SU-DHL-6 (cell line): ENCODE measurements around the gene CRIP2.

ENCODE experiments used
- H2AFZ ChIP-seq: fragments of 200-600 bp; sonication (generic); 2 replicates; pipeline ENCODE4 v1.6.1; 2014; ENCODE audit warnings: low read depth, mild to moderate bottlenecking, moderate library complexity, mixed read lengths, antibody characterized with exemption, low read length; ENCODE audit not compliant: severe bottlenecking
- H3F3A ChIP-seq: fragments of 200-600 bp; shearing (Covaris generic); 2 replicates; pipeline ENCODE4 v1.6.0; 2016; ENCODE audit warnings: antibody characterized with exemption, mild to moderate bottlenecking; ENCODE audit not compliant: insufficient read depth
- H3K27ac ChIP-seq: fragments of 200-600 bp; sonication (generic); 2 replicates; pipeline ENCODE4 v1.5.1; 2016; ENCODE audit warnings: low read depth, mild to moderate bottlenecking, low read length, moderate library complexity, mixed read lengths
- H3K27me3 ChIP-seq: fragments of 200-600 bp; sonication (generic), shearing (Covaris generic); 2 replicates; pipeline ENCODE4 v1.6.0; 2014; ENCODE audit warnings: mild to moderate bottlenecking, low read length
- H3K36me3 ChIP-seq: fragments of 200-600 bp; sonication (generic); 2 replicates; pipeline ENCODE4 v1.6.1; 2014; ENCODE audit warnings: mild to moderate bottlenecking, low read length, mixed read lengths
- H3K4me2 ChIP-seq: fragments of 300-600, 200-600 bp; shearing (Covaris generic), sonication (generic); 2 replicates; pipeline ENCODE4 v1.6.0; 2014; ENCODE audit warnings: low read length, low read depth, mild to moderate bottlenecking; ENCODE audit not compliant: poor library complexity, severe bottlenecking
- H3K4me3 ChIP-seq: fragments of 200-600 bp; sonication (generic); 2 replicates; pipeline ENCODE4 v1.5.1; 2014; ENCODE audit warnings: antibody characterized with exemption, low read length, mild to moderate bottlenecking, mixed read lengths; ENCODE audit not compliant: insufficient read depth, poor library complexity, severe bottlenecking
- H3K79me2 ChIP-seq: fragments of 200-600 bp; sonication (generic); 2 replicates; pipeline ENCODE4 v1.6.1; 2014; ENCODE audit warnings: mild to moderate bottlenecking, low read length, moderate library complexity; ENCODE audit not compliant: insufficient read depth
- H3K9ac ChIP-seq: fragments of 200-600 bp; sonication (generic); 2 replicates; pipeline ENCODE4 v1.7.0; 2014; ENCODE audit warnings: mild to moderate bottlenecking, low read length
- H3K9me2 ChIP-seq: fragments of 200-600 bp; sonication (generic); replicated peaks from 2 replicates; pipeline ENCODE4 v1.6.1; 2014; ENCODE audit warnings: low read length; ENCODE audit not compliant: insufficient read depth
- H3K9me3 ChIP-seq: fragments of 200-600 bp; sonication (generic); 2 replicates; pipeline ENCODE4 v1.6.1; 2014; ENCODE audit warnings: low read length, mixed read lengths; ENCODE audit not compliant: insufficient read depth
- H4K20me1 ChIP-seq: fragments of 200-600 bp; sonication (generic); 2 replicates; pipeline ENCODE4 v1.6.1; 2014; ENCODE audit warnings: low read depth, mild to moderate bottlenecking, antibody characterized with exemption, low read length, moderate library complexity, mixed read lengths
- CTCF ChIP-seq: fragments of 200-600 bp; sonication (generic); IDR thresholded peaks from one replicate; pipeline ENCODE4 v1.5.1; 2017; ENCODE audit warnings: antibody characterized with exemption, mild to moderate bottlenecking, low read length, moderate library complexity; ENCODE audit not compliant: insufficient read depth, poor library complexity, severe bottlenecking
- EZH2phosphoT487 ChIP-seq: fragments of 200-600 bp; sonication (generic), shearing (Covaris generic); conservative IDR thresholded peaks from 2 replicates; pipeline ENCODE4 v1.6.1; 2018; ENCODE audit warnings: mild to moderate bottlenecking, antibody characterized with exemption, low read length, moderate library complexity, mixed read lengths

The CRIP2 gene

GRCh38 chr14:105503296-105503640 is 28.6 kb downstream of the CRIP2 start:
- H3K9me2 ChIP-seq = no peaks in the 10 kb centered on the region
- no peaks in the 10 kb centered on the region for H3K79me2 ChIP-seq

DNA sequence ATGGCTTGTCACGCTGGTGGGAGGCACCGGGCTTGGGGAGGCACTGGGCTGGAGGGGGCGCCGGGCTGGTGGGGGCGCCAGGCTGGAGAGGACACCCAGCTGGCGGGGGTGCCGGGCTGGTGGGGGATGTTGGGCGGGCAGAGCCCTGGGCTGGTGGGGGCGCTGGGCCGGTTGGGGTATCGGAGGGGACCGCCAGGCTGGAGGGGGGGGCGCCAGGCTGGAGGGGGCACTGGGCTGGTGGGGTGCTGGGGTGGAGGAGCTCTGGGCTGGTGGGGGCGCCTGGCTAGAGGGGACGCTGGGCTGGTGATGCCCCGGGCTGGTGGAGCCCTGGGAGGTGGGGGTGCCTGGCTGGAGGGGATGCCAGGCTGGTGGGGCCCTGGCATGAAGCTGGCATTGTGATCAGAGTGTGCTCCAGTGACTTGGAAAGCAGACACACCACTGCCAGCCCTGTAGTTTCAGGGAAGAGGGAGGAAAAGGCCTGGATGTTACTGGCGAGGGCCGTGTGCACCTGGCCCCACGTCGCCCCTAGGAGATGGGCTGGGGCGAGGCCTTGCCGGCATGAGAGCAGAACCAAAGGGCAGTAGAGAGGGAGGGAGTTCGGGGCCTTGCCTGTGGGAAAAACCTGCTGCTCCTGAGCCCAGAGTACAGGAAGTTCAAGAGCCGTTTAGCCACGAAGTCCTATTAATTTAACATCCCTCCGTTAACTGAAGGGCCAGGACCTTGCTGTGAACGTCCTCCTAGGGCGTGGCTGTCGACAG is 29.5 kb downstream of the CRIP2 start:
- no peak overlapping the region for H3K27ac ChIP-seq
- no peak overlapping the region for H2AFZ ChIP-seq
- no peaks in the 10 kb centered on the region for H4K20me1 ChIP-seq
- no peaks in the 10 kb centered on the region for H3K36me3 ChIP-seq
- H3K9me2 ChIP-seq = no peaks in the 10 kb centered on the region
- no peaks in the 10 kb centered on the region for H3K79me2 ChIP-seq
- TF ChIP-seq EZH2phosphoT487 (no peak), CTCF (no peak)
- H3K9me3 ChIP-seq = no peaks in the 10 kb centered on the region
- H3F3A ChIP-seq = no peaks in the 10 kb centered on the region
- no peak overlapping the region for H3K4me2 ChIP-seq
- no peak overlapping the region for H3K4me3 ChIP-seq
- H3K27me3 ChIP-seq = no peaks in the 10 kb centered on the region
- H3K9ac ChIP-seq = no peak overlapping the region

More at GRCh38 chr14:105503296-105503640, 28.6 kb downstream of the CRIP2 start:
- Histone ChIP-seq H3K9ac (no peak overlapping the region), H3F3A (no peaks in the 10 kb centered on the region), H2AFZ (no peak overlapping the region), H3K27ac (no peak overlapping the region), H3K36me3 (no peaks in the 10 kb centered on the region), H3K4me2 (no peak overlapping the region), H4K20me1 (no peaks in the 10 kb centered on the region), H3K27me3 (no peaks in the 10 kb centered on the region), H3K9me3 (no peaks in the 10 kb centered on the region), H3K4me3 (no peak overlapping the region)
- TF ChIP-seq EZH2phosphoT487 (no peak), CTCF (no peak)

DNA sequence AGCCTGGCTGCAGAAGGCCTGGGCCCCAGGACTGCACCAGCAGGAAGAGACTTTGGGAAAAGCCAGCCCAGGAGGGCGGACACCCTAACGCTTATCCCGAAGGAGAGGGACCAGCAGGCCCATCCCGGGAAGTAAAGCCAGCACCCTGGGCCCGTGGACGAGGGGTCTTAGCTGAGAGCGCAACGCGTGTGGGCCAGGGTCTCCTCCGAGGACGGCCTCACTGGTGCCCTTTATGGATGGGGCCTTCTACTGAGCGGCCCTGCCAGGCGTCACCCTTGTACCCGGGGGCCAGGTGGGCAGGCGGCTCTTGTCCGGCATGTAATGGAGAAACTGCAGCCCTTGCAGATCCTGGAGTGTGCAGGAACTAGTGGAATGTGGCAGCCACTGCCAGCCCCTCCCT is 30.5 kb downstream of the CRIP2 start:
- no peaks in the 10 kb centered on the region for H3K36me3 ChIP-seq
- no peaks in the 10 kb centered on the region for H3K9me2 ChIP-seq
- no peaks in the 10 kb centered on the region for H3F3A ChIP-seq
- no peaks in the 10 kb centered on the region for H4K20me1 ChIP-seq
- H3K9me3 ChIP-seq = no peaks in the 10 kb centered on the region
- no peak for TF ChIP-seq CTCF
- TF ChIP-seq EZH2phosphoT487 = no peak
- no peak overlapping the region for H2AFZ ChIP-seq
- H3K27ac ChIP-seq = no peak overlapping the region
- no peaks in the 10 kb centered on the region for H3K27me3 ChIP-seq
- no peak overlapping the region for H3K4me2 ChIP-seq
- H3K79me2 ChIP-seq = no peaks in the 10 kb centered on the region
- no peak overlapping the region for H3K9ac ChIP-seq
- H3K4me3 ChIP-seq = no peak overlapping the region
